ENCODE measurements around the gene THSD4. TPM values are rescaled to one million over a fixed set of nuclear protein-coding genes. Genes with fewer than 3 reads are reported as not detected.

THSD4 gene
- polyA plus RNA-seq, 1 donor (not counting 4 experiments of a cell fraction or from before 2014, with no cell fraction given): 24.5 TPM

DNA sequence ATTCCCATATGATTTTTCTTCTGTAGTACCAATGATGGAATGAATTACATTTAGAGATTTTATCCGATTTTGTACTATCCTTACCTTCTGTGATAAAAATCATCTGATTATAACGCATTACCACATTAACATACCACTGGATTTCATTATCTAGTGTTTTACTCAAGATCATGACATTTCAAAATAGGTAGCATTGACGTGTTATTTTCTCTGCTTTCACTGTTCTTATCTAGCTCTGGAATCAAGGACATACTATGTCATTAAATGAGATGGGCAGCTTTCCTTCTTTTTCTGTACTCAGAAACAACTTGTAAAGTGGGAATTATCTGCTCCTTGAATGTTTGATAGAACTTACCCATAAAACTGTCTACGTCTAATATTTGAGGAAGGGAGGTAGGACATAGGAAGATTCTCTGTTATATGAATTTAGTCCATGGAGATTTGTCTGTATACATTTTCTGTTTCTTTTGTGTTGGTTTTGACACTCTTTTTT is 511.4 kb downstream of the THSD4 start:
- no peak for FAIRE-seq
- H4K20me1 ChIP-seq (ENCODE audit: control insufficient read depth, extremely low read depth, insufficient read depth, low read length): no peaks in the 10 kb centered on the region
- H3K27ac ChIP-seq (ENCODE audit: control insufficient read depth, insufficient read depth, low read length): no peak overlapping the region

GRCh38 chr15:71627188-71627587 is 511.9 kb downstream of the THSD4 start:
- no peak for TF ChIP-seq CTCF (optimal IDR thresholded peaks at IDR 0.05 in 1 of 3, IDR thresholded peaks at IDR 0.05 in 1 of 3, conservative IDR thresholded peaks at IDR 0.05 in 1 of 3; ENCODE audit: extremely low read depth in 1 of 3, insufficient read depth in 2 of 3, low read length in 3 of 3)
- TF ChIP-seq EZH2 (IDR thresholded peaks at IDR 0.05; ENCODE audit: low read length): no peak
- Histone ChIP-seq H3K27ac (ENCODE audit: control insufficient read depth, insufficient read depth, low read length) (no peak overlapping the region), H3K9me1 (ENCODE audit: control insufficient read depth, extremely low read depth, insufficient read depth, low read length) (no peaks in the 10 kb centered on the region), H3K4me3 (ENCODE audit: control insufficient read depth in 2 of 3, extremely low read depth in 1 of 3, insufficient read depth in 2 of 3, low read depth in 1 of 3, low read length in 3 of 3) (no peak overlapping the region), H3K4me2 (ENCODE audit: control insufficient read depth, extremely low read depth, insufficient read depth, low read depth, low read length) (no peak overlapping the region), H3K4me1 (ENCODE audit: control insufficient read depth, extremely low read depth, insufficient read depth, low read length) (no peaks in the 10 kb centered on the region), H2AFZ (ENCODE audit: control insufficient read depth, low read length) (no peak overlapping the region), H4K20me1 (ENCODE audit: control insufficient read depth, extremely low read depth, insufficient read depth, low read length) (no peaks in the 10 kb centered on the region), H3K9me3 (ENCODE audit: control insufficient read depth, low read depth, low read length) (no peaks in the 10 kb centered on the region), H3K27me3 (ENCODE audit: control insufficient read depth, extremely low read depth, insufficient read depth, low read length) (no peaks in the 10 kb centered on the region), H3K79me2 (ENCODE audit: control insufficient read depth, insufficient read depth, low read length) (no peaks in the 10 kb centered on the region), H3K36me3 (ENCODE audit: control insufficient read depth in 2 of 2, extremely low read depth in 1 of 2, insufficient read depth in 2 of 2, low read length in 2 of 2) (peaks cover 0 to 16% of the 10 kb centered on the region in 2 experiments), H3K9ac (ENCODE audit: control insufficient read depth, extremely low read depth, insufficient read depth, low read length) (no peak overlapping the region)
- dilution Hi-C loops (cut with MboI; ENCODE audit: extremely low pct_ligation_motif_present, low sequenced_read_pairs): no loop called here
- no peak for FAIRE-seq
- no peak for DNase-seq (ENCODE audit: low read depth, low spot score)

More for the DNA sequence above, 511.4 kb downstream of the THSD4 start:
- Histone ChIP-seq H3K4me1 (ENCODE audit: control insufficient read depth, extremely low read depth, insufficient read depth, low read length) (no peaks in the 10 kb centered on the region), H3K9ac (ENCODE audit: control insufficient read depth, extremely low read depth, insufficient read depth, low read length) (no peak overlapping the region), H3K9me1 (ENCODE audit: control insufficient read depth, extremely low read depth, insufficient read depth, low read length) (no peaks in the 10 kb centered on the region), H3K36me3 (ENCODE audit: control insufficient read depth in 2 of 2, extremely low read depth in 1 of 2, insufficient read depth in 2 of 2, low read length in 2 of 2) (peaks cover 0 to 14% of the 10 kb centered on the region in 2 experiments), H3K9me3 (ENCODE audit: control insufficient read depth, low read depth, low read length) (no peaks in the 10 kb centered on the region), H3K27me3 (ENCODE audit: control insufficient read depth, extremely low read depth, insufficient read depth, low read length) (no peaks in the 10 kb centered on the region), H3K79me2 (ENCODE audit: control insufficient read depth, insufficient read depth, low read length) (no peaks in the 10 kb centered on the region), H2AFZ (ENCODE audit: control insufficient read depth, low read length) (no peak overlapping the region), H3K4me3 (ENCODE audit: control insufficient read depth in 2 of 3, extremely low read depth in 1 of 3, insufficient read depth in 2 of 3, low read depth in 1 of 3, low read length in 3 of 3) (no peak overlapping the region), H3K4me2 (ENCODE audit: control insufficient read depth, extremely low read depth, insufficient read depth, low read depth, low read length) (no peak overlapping the region)
- DNase-seq (ENCODE audit: low read depth, low spot score): no peak
- dilution Hi-C loops (cut with MboI; ENCODE audit: extremely low pct_ligation_motif_present, low sequenced_read_pairs): no loop called here
- TF ChIP-seq CTCF (optimal IDR thresholded peaks at IDR 0.05 in 1 of 3, IDR thresholded peaks at IDR 0.05 in 1 of 3, conservative IDR thresholded peaks at IDR 0.05 in 1 of 3; ENCODE audit: extremely low read depth in 1 of 3, insufficient read depth in 2 of 3, low read length in 3 of 3): no peak
- TF ChIP-seq EZH2 (IDR thresholded peaks at IDR 0.05; ENCODE audit: low read length): no peak
